Measurements from ENCODE around the gene CDK5RAP2. TPM values are rescaled to one million over a fixed set of nuclear protein-coding genes. Genes with fewer than 3 reads are reported as not detected.

Gene CDK5RAP2
- total RNA-seq, 1 donor from 2014 or later, result 59.8 TPM

GRCh38 chr9:120443489-120443888, 136.5 kb downstream of the CDK5RAP2 start:
- peaks cover 55% of the 10 kb centered on the region for H3K36me3 Mint-ChIP-seq (ENCODE audit: low read depth)
- no peak overlapping the region for H3K4me3 Mint-ChIP-seq (ENCODE audit: low read depth)

GRCh38 chr9:120442308-120442995, 137.5 kb downstream of the CDK5RAP2 start:
- DNase-seq (ENCODE audit: low spot score), result no peak
- Mint-ChIP-seq H3K27ac (no peak overlapping the region), H3K27me3 (ENCODE audit: low read depth) (no peaks in the 10 kb centered on the region), H3K4me3 (ENCODE audit: low read depth) (no peak overlapping the region), H3K9me3 (no peaks in the 10 kb centered on the region), H3K4me1 (ENCODE audit: low read depth) (peaks cover 21% of the 10 kb centered on the region), H3K36me3 (ENCODE audit: low read depth) (peaks cover 57% of the 10 kb centered on the region)
- intact Hi-C loops (cut with micrococcal nuclease), result no loop called here

More at GRCh38 chr9:120443489-120443888, 136.5 kb downstream of the CDK5RAP2 start:
- no peaks in the 10 kb centered on the region for H3K27me3 Mint-ChIP-seq (ENCODE audit: low read depth)
- H3K4me1 Mint-ChIP-seq (ENCODE audit: low read depth), result peaks cover 13% of the 10 kb centered on the region
- DNase-seq (ENCODE audit: low spot score), result no peak
- no peaks in the 10 kb centered on the region for H3K9me3 Mint-ChIP-seq
- no peak overlapping the region for H3K27ac Mint-ChIP-seq
- intact Hi-C loops (cut with micrococcal nuclease), result no loop called here

DNA sequence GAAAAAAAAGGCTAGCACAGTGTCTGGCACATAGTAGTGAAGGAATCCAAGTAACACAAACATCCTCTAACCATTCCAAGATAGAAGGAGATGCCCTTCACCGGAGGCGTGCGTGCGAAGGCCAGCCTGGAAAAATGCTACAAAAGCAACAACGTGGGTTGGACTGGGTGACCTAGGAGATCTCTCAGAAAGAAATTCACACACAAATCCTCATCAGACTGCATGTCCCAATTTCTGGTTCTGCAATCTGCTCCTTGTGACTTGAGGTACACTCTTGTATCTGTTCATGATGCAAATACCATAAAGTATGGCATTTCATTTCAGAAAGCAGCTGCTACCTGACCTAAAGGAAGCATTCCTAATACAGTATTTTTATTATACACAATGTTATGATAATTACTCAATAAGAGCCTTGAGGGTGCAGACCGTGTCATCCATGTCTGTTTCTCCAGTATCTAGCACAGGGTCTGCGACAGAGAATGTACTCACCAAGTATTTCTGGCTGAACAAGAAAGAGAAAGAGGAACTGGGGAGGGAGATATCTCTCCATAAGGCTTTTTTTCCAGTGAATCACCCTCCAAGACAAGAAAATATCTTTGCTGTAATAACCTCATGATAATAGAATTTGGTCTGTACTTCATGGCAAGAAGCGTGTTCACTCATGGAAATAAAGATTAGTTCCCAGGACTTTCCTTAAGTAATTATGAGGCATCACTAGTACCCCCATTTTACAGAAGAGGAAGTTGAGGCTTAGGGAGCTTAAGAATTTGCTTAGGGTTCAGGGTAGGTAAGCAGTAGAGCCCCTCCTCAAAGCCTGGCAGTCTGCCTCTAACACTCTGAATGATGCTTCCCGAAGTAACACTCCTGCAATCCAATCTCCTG, 138.3 kb downstream of the CDK5RAP2 start:
- Mint-ChIP-seq H3K36me3 (ENCODE audit: low read depth) (peaks cover 53% of the 10 kb centered on the region), H3K9me3 (no peaks in the 10 kb centered on the region)

DNA sequence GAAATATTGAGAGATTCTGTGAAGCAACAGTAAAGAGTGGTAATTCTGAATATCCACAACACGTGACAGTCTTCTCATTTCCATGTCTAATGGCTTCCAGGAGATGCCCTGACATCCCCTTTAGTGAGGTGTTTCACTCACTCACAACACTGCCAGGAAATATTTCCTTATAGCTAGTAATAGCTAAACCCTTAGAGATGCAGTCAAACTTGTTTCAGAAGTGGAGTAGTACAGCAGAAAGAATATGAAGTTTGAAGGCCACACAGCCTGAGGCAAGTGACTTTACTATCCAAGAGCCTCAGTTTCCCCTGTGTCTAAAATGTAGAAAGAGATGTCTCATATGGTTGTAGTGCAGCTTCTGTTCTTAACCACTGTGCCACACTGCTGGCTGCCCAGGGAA, 139.2 kb downstream of the CDK5RAP2 start:
- no peak overlapping the region for H3K4me3 Mint-ChIP-seq (ENCODE audit: low read depth)
- H3K27me3 Mint-ChIP-seq (ENCODE audit: low read depth), result no peaks in the 10 kb centered on the region
- DNase-seq (ENCODE audit: low spot score), result no peak
- H3K9me3 Mint-ChIP-seq, result no peaks in the 10 kb centered on the region
- peaks cover 17% of the 10 kb centered on the region for H3K4me1 Mint-ChIP-seq (ENCODE audit: low read depth)
- intact Hi-C loops (cut with micrococcal nuclease), result no loop called here
- no peak overlapping the region for H3K27ac Mint-ChIP-seq
- H3K36me3 Mint-ChIP-seq (ENCODE audit: low read depth), result peaks cover 52% of the 10 kb centered on the region

More for the DNA sequence above, 138.3 kb downstream of the CDK5RAP2 start:
- Mint-ChIP-seq H3K27me3 (ENCODE audit: low read depth) (no peaks in the 10 kb centered on the region), H3K4me3 (ENCODE audit: low read depth) (no peak overlapping the region), H3K27ac (no peak overlapping the region), H3K4me1 (ENCODE audit: low read depth) (peaks cover 21% of the 10 kb centered on the region)
- no peak for DNase-seq (ENCODE audit: low spot score)
- intact Hi-C loops (cut with micrococcal nuclease), result no loop called here

- Mint-ChIP-seq H3K27me3 (ENCODE audit: low read depth) (no peaks in the 10 kb centered on the region), H3K4me1 (ENCODE audit: low read depth) (peaks cover 17% of the 10 kb centered on the region), H3K4me3 (ENCODE audit: low read depth) (no peak overlapping the region), H3K36me3 (ENCODE audit: low read depth) (peaks cover 57% of the 10 kb centered on the region), H3K27ac (peak overlapping the region; percentile 9), H3K9me3 (no peaks in the 10 kb centered on the region)
- no peak for DNase-seq (ENCODE audit: low spot score)
- intact Hi-C loops (cut with micrococcal nuclease), result no loop called here
Measured at GRCh38 chr9:120439926-120440325, 140.0 kb downstream of the CDK5RAP2 start.

DNA sequence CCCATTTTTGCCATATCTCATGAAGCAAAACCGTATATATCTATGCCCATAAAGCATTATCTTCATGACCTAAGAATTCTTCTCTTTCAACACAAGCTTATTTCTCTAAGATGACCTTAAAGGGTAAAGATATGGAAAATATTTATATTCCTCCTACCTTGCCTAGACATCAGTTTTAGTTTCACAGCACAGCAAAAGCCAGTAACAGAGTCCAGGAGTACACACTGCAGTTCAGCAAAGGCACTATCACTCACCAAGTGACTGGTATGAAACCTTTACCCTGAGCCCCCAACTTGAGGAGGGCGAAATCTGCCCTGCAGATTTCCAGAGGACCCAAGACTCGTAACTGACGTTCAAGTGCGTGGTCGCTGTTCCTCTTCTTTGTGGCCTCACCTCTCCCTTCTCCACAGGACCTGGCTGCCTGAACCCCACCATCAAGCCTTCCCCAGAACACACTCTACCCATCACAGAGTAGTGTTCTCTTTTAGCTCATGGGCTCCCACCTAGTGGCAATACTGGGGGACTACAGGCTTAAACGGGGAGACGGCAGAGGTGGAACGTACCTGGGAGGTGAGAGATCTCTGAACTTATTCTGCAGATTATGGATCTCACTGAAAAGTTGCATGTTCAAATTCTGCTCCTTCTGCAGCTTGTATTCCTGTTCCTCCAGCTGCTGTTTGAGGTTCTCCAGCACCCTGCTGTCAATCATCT, 141.0 kb downstream of the CDK5RAP2 start:
- Mint-ChIP-seq H3K27ac (peak overlapping the region; percentile 33), H3K9me3 (no peaks in the 10 kb centered on the region), H3K36me3 (ENCODE audit: low read depth) (peaks cover 64% of the 10 kb centered on the region), H3K4me3 (ENCODE audit: low read depth) (no peak overlapping the region), H3K27me3 (ENCODE audit: low read depth) (no peaks in the 10 kb centered on the region), H3K4me1 (ENCODE audit: low read depth) (peaks cover 17% of the 10 kb centered on the region)
- DNase-seq (ENCODE audit: low spot score), result no peak
- intact Hi-C loops (cut with micrococcal nuclease), result no loop called here

- no peak for DNase-seq (ENCODE audit: low spot score)
- intact Hi-C loops (cut with micrococcal nuclease), result no loop called here
- peaks cover 17% of the 10 kb centered on the region for H3K4me1 Mint-ChIP-seq (ENCODE audit: low read depth)
- no peak overlapping the region for H3K4me3 Mint-ChIP-seq (ENCODE audit: low read depth)
- no peaks in the 10 kb centered on the region for H3K27me3 Mint-ChIP-seq (ENCODE audit: low read depth)
- H3K36me3 Mint-ChIP-seq (ENCODE audit: low read depth), result peaks cover 63% of the 10 kb centered on the region
- H3K27ac Mint-ChIP-seq, result peak overlapping the region; percentile 14
- H3K9me3 Mint-ChIP-seq, result no peaks in the 10 kb centered on the region
Measured at GRCh38 chr9:120438111-120438510, 141.9 kb downstream of the CDK5RAP2 start.

- no peaks in the 10 kb centered on the region for H3K9me3 Mint-ChIP-seq
- H3K4me1 Mint-ChIP-seq (ENCODE audit: low read depth), result peaks cover 17% of the 10 kb centered on the region
- H3K4me3 Mint-ChIP-seq (ENCODE audit: low read depth), result no peak overlapping the region
- no peak for DNase-seq (ENCODE audit: low spot score)
- no peaks in the 10 kb centered on the region for H3K27me3 Mint-ChIP-seq (ENCODE audit: low read depth)
- H3K27ac Mint-ChIP-seq, result no peak overlapping the region
- H3K36me3 Mint-ChIP-seq (ENCODE audit: low read depth), result peaks cover 60% of the 10 kb centered on the region
- intact Hi-C loops (cut with micrococcal nuclease), result no loop called here
Measured at GRCh38 chr9:120436983-120437475, 142.9 kb downstream of the CDK5RAP2 start.

GRCh38 chr9:120436446-120436845, 143.5 kb downstream of the CDK5RAP2 start:
- intact Hi-C loops (cut with micrococcal nuclease), result no loop called here
- Mint-ChIP-seq H3K36me3 (ENCODE audit: low read depth) (peaks cover 62% of the 10 kb centered on the region), H3K9me3 (no peaks in the 10 kb centered on the region), H3K4me1 (ENCODE audit: low read depth) (peaks cover 17% of the 10 kb centered on the region), H3K4me3 (ENCODE audit: low read depth) (no peak overlapping the region), H3K27ac (no peak overlapping the region), H3K27me3 (ENCODE audit: low read depth) (no peaks in the 10 kb centered on the region)
- DNase-seq (ENCODE audit: low spot score), result no peak

DNA sequence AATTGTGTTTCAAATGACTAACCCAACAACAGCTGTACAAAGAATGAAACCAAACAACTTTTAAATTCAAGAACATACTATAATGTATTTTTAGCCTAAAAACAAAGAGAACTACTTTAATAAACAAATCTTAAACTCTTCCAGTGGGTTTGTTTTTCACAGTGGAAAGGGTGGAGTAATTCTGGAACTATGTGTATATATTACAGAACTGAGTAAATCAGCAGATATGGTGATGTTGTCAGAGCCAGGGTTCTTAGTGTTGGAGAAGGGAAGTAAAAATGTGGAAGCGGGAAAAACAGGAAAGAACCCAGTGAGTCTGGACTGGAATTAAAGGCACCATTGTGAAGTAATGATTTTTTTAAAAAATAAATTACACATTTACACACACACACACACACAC, 144.9 kb downstream of the CDK5RAP2 start:
- Mint-ChIP-seq H3K9me3 (no peaks in the 10 kb centered on the region), H3K4me1 (ENCODE audit: low read depth) (peaks cover 17% of the 10 kb centered on the region), H3K4me3 (ENCODE audit: low read depth) (no peak overlapping the region), H3K27me3 (ENCODE audit: low read depth) (no peaks in the 10 kb centered on the region), H3K27ac (no peak overlapping the region), H3K36me3 (ENCODE audit: low read depth) (peaks cover 66% of the 10 kb centered on the region)
- DNase-seq (ENCODE audit: low spot score), result no peak
- intact Hi-C loops (cut with micrococcal nuclease), result no loop called here

GRCh38 chr9:120434532-120434931, 145.4 kb downstream of the CDK5RAP2 start:
- H3K4me3 Mint-ChIP-seq (ENCODE audit: low read depth), result no peak overlapping the region
- peaks cover 63% of the 10 kb centered on the region for H3K36me3 Mint-ChIP-seq (ENCODE audit: low read depth)
- no peaks in the 10 kb centered on the region for H3K27me3 Mint-ChIP-seq (ENCODE audit: low read depth)
- H3K9me3 Mint-ChIP-seq, result no peaks in the 10 kb centered on the region
- intact Hi-C loops (cut with micrococcal nuclease), result no loop called here
- H3K4me1 Mint-ChIP-seq (ENCODE audit: low read depth), result peaks cover 17% of the 10 kb centered on the region
- no peak overlapping the region for H3K27ac Mint-ChIP-seq
- no peak for DNase-seq (ENCODE audit: low spot score)

DNA sequence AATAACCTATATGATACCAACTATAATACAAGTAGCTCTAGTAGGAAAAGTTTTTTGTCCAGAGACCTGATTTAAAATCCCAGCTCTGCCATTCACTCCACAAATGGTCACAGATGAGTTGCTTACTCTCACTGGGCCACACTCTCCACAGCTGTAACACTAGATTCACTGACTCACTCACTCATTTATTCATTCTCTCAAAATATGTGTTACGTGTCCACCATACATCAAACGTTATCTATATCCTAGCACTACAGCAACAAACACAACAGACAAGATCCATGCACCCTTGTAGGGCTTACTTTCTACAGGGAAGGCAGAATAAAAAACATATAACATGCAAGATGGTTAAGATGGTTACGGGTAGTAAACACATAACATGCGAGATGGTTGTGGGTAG, 146.3 kb downstream of the CDK5RAP2 start:
- no peak overlapping the region for H3K4me3 Mint-ChIP-seq (ENCODE audit: low read depth)
- no peak overlapping the region for H3K27ac Mint-ChIP-seq
- H3K9me3 Mint-ChIP-seq, result no peaks in the 10 kb centered on the region
- no peaks in the 10 kb centered on the region for H3K27me3 Mint-ChIP-seq (ENCODE audit: low read depth)
- peaks cover 13% of the 10 kb centered on the region for H3K4me1 Mint-ChIP-seq (ENCODE audit: low read depth)
- H3K36me3 Mint-ChIP-seq (ENCODE audit: low read depth), result peaks cover 56% of the 10 kb centered on the region
- intact Hi-C loops (cut with micrococcal nuclease), result no loop called here
- no peak for DNase-seq (ENCODE audit: low spot score)
